Glutamatergic neuron (in vitro differentiated cells): Measurements from ENCODE around the gene ULBP3. TPM values are rescaled to one million over a fixed set of nuclear protein-coding genes. Genes with fewer than 3 reads are reported as not detected.

ENCODE experiments used
- DNase-seq: peaks from one replicate; pipeline ENCODE4 v3.0.0; 2022
- H3K27ac Mint-ChIP-seq: one replicate; pipeline ENCODE4 v1.8.0; 2020; ENCODE audit warnings: mild to moderate bottlenecking, mixed read lengths, inconsistent platforms; ENCODE audit not compliant: unreplicated experiment
- H3K27me3 Mint-ChIP-seq: one replicate; pipeline ENCODE4 v1.8.0; 2020; ENCODE audit warnings: mild to moderate bottlenecking, moderate library complexity, mixed read lengths, inconsistent platforms; ENCODE audit not compliant: unreplicated experiment
- H3K36me3 Mint-ChIP-seq: one replicate; pipeline ENCODE4 v1.8.0; 2020; ENCODE audit warnings: mild to moderate bottlenecking, mixed read lengths, inconsistent platforms; ENCODE audit not compliant: unreplicated experiment
- H3K4me1 Mint-ChIP-seq: one replicate; pipeline ENCODE4 v1.8.0; 2020; ENCODE audit warnings: mild to moderate bottlenecking, low read depth, mixed read lengths, inconsistent platforms; ENCODE audit not compliant: unreplicated experiment
- H3K4me3 Mint-ChIP-seq: one replicate; pipeline ENCODE4 v1.8.0; 2020; ENCODE audit warnings: mild to moderate bottlenecking, mixed read lengths, inconsistent platforms; ENCODE audit not compliant: unreplicated experiment
- H3K9me3 Mint-ChIP-seq: one replicate; pipeline ENCODE4 v1.8.0; 2020; ENCODE audit warnings: mild to moderate bottlenecking, moderate library complexity, mixed read lengths, inconsistent platforms; ENCODE audit not compliant: unreplicated experiment
- CTCF ChIP-seq: fragments of 200-600 bp; sonication (generic); IDR thresholded peaks from one replicate; pipeline ENCODE4 v1.5.0; 2021; ENCODE audit not compliant: partially characterized antibody, unreplicated experiment
- total RNA-seq: library from RNA; stranded (reverse); fragmentation: NEBNext Ultra II Directional; extraction: Animal tissue kit (Norgen Biotek cat#: 25700); gene quantifications from one replicate; pipeline ENCODE4 v1.2.1, GENCODE V29; 2021; ENCODE audit not compliant: unreplicated experiment

ULBP3 gene
- total RNA-seq, 1 donor from 2014 or later: 7.5 TPM

DNA sequence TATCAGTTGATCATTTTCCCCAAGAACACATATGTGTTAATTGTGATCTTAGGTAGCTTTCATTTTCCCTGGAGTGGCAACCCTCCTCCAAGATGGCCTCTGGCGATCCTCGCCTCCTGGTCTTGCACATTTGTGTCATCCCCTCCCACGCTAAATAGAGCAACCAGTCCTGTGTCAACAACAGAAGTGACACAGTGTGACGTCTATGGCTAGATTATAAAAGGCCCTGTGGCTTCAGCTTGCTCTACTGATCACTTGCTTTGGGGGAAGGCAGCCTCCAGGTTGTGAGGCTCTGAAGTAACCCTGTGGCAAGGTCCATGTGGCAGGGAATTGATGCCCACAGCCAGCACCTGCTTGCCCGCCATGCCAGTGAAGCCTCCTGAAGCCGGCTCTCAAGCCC lies 43.3 kb upstream of the ULBP3 start:
- no peak for TF ChIP-seq CTCF
- DNase-seq: no peak
- Mint-ChIP-seq H3K27me3 (peaks cover 2% of the 10 kb centered on the region), H3K9me3 (no peaks in the 10 kb centered on the region), H3K4me3 (no peak overlapping the region), H3K27ac (no peak overlapping the region), H3K36me3 (no peaks in the 10 kb centered on the region), H3K4me1 (no peaks in the 10 kb centered on the region)

DNA sequence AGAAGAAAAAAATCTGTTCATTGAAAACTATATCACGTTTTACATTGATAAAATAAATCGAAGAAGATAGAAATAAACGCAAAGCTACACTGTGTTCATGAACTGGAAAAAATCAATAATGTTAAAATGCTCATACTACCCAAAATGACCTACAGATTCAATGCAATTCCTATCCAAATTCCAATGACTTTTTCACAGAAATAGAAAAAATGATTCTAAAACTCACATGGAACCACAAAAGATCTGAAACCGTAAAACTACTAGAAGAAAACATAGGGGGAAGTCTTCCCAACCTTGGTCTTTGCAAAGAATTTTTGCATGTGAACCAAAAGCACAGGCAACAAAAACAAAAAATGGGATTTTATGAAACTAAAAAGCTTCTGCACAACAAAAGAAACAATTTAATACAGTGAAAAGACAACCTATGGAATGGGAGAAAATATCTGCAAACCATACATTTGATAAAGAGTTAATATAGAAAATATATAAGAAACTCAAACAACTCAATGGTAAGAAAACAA lies 33.9 kb upstream of the ULBP3 start:
- no peaks in the 10 kb centered on the region for H3K4me1 Mint-ChIP-seq
- no peaks in the 10 kb centered on the region for H3K36me3 Mint-ChIP-seq
- H3K9me3 Mint-ChIP-seq: peaks cover 2% of the 10 kb centered on the region
- H3K4me3 Mint-ChIP-seq: no peak overlapping the region
- no peak overlapping the region for H3K27ac Mint-ChIP-seq
- H3K27me3 Mint-ChIP-seq: no peaks in the 10 kb centered on the region
- no peak for TF ChIP-seq CTCF
- DNase-seq: no peak

- DNase-seq: no peak
- no peaks in the 10 kb centered on the region for H3K4me1 Mint-ChIP-seq
- H3K4me3 Mint-ChIP-seq: no peak overlapping the region
- no peak overlapping the region for H3K27ac Mint-ChIP-seq
- H3K36me3 Mint-ChIP-seq: no peaks in the 10 kb centered on the region
- H3K9me3 Mint-ChIP-seq: peaks cover 2% of the 10 kb centered on the region
- no peak for TF ChIP-seq CTCF
- no peaks in the 10 kb centered on the region for H3K27me3 Mint-ChIP-seq
Measured at GRCh38 chr6:150100745-150101144, 31.8 kb upstream of the ULBP3 start.

- no peaks in the 10 kb centered on the region for H3K36me3 Mint-ChIP-seq
- H3K9me3 Mint-ChIP-seq: peaks cover 2% of the 10 kb centered on the region
- H3K4me3 Mint-ChIP-seq: no peak overlapping the region
- no peak for TF ChIP-seq CTCF
- no peak for DNase-seq
- H3K4me1 Mint-ChIP-seq: no peaks in the 10 kb centered on the region
- H3K27me3 Mint-ChIP-seq: no peaks in the 10 kb centered on the region
- no peak overlapping the region for H3K27ac Mint-ChIP-seq
Measured at GRCh38 chr6:150099953-150100352, 31.0 kb upstream of the ULBP3 start.

DNA sequence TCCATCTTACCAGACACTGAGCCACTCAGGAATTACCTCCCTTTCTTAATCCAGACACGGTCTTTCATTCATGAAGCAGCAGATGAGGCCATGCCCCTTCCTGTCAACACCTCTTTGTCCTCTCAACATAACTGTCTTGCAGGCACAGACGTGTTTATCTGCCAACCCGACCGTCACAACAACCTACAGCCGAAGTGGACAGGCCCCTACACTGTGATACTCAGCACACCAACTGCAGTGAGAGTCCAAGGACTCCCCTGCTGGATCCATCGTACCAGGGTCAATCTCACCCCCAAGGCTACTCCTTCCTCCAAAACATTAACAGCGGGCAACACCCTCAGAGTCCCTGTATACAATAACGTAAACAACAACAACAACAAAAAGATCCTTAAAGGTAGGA lies 30.6 kb upstream of the ULBP3 start:
- no peak overlapping the region for H3K4me3 Mint-ChIP-seq
- no peaks in the 10 kb centered on the region for H3K36me3 Mint-ChIP-seq
- no peak overlapping the region for H3K27ac Mint-ChIP-seq
- H3K4me1 Mint-ChIP-seq: no peaks in the 10 kb centered on the region
- no peaks in the 10 kb centered on the region for H3K27me3 Mint-ChIP-seq
- no peak for DNase-seq
- H3K9me3 Mint-ChIP-seq: peaks cover 2% of the 10 kb centered on the region
- TF ChIP-seq CTCF: no peak
